ENCODE results near the gene TMEM132C.

GRCh38 chr12:128439796-128440195 is 172.8 kb downstream of the TMEM132C start:
- TF ChIP-seq, protein P1, sequence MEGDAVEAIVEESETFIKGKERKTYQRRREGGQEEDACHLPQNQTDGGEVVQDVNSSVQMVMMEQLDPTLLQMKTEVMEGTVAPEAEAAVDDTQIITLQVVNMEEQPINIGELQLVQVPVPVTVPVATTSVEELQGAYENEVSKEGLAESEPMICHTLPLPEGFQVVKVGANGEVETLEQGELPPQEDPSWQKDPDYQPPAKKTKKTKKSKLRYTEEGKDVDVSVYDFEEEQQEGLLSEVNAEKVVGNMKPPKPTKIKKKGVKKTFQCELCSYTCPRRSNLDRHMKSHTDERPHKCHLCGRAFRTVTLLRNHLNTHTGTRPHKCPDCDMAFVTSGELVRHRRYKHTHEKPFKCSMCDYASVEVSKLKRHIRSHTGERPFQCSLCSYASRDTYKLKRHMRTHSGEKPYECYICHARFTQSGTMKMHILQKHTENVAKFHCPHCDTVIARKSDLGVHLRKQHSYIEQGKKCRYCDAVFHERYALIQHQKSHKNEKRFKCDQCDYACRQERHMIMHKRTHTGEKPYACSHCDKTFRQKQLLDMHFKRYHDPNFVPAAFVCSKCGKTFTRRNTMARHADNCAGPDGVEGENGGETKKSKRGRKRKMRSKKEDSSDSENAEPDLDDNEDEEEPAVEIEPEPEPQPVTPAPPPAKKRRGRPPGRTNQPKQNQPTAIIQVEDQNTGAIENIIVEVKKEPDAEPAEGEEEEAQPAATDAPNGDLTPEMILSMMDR (IDR thresholded peaks at IDR 0.05; ENCODE audit: extremely low read depth in 1 of 2, insufficient read depth in 1 of 2, low read depth in 1 of 2, low read length in 2 of 2) = no peak
- TF ChIP-seq FOS (IDR thresholded peaks at IDR 0.05; ENCODE audit: borderline replicate concordance, insufficient read depth, low read length) (no peak), POLR2A (IDR thresholded peaks at IDR 0.05; ENCODE audit: low read depth, low read length) (no peak), GATA2 (IDR thresholded peaks at IDR 0.05; ENCODE audit: insufficient read depth, insufficient read length, low read depth, low read length) (no peak), EZH2 (IDR thresholded peaks at IDR 0.05; ENCODE audit: borderline replicate concordance, low read depth, low read length, severe bottlenecking) (no peak), POLR2AphosphoS5 (IDR thresholded peaks at IDR 0.05; ENCODE audit: insufficient read depth, low read depth, low read length) (no peak)
- TF ChIP-seq, protein P2, sequence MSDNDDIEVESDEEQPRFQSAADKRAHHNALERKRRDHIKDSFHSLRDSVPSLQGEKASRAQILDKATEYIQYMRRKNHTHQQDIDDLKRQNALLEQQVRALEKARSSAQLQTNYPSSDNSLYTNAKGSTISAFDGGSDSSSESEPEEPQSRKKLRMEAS (IDR thresholded peaks at IDR 0.05; ENCODE audit: insufficient read depth, insufficient read length) = no peak

All from endothelial cell of umbilical vein (primary cell).